ENCODE data around the gene BRD4.

Gene BRD4

DNA sequence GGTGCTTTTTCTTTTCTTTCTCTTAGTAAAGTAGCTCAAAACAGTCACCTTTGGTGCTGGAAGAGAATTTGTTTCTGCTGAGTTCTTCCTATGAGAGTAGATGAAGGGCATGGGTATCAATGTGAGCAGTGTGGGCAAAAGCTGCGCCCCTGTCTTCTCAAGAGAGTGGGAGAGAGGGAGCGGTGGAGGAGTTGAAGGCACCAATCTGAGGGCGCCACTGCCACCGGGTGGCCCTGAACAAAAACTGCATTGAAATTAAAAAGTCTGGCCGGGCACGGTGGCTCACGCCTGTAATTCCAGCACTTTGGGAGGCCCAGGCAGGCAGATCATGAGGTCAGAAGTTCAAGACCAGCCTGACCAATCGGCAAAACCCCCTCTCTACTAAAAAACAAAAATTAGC, 71.4 kb downstream of the BRD4 start:
- Mint-ChIP-seq H3K9me3 (ENCODE audit: low read depth) (no peaks in the 10 kb centered on the region), H3K27ac (no peak overlapping the region), H3K27me3 (no peaks in the 10 kb centered on the region), H3K4me3 (no peak overlapping the region), H3K4me1 (ENCODE audit: low read depth) (no peaks in the 10 kb centered on the region), H3K36me3 (peaks cover 3% of the 10 kb centered on the region)

- Mint-ChIP-seq H3K9me3 (ENCODE audit: low read depth) (no peaks in the 10 kb centered on the region), H3K4me1 (ENCODE audit: low read depth) (no peaks in the 10 kb centered on the region), H3K27ac (no peak overlapping the region), H3K4me3 (no peak overlapping the region), H3K27me3 (no peaks in the 10 kb centered on the region), H3K36me3 (peaks cover 3% of the 10 kb centered on the region)
Observed at GRCh38 chr19:15259907-15260306, 72.4 kb downstream of the BRD4 start.

DNA sequence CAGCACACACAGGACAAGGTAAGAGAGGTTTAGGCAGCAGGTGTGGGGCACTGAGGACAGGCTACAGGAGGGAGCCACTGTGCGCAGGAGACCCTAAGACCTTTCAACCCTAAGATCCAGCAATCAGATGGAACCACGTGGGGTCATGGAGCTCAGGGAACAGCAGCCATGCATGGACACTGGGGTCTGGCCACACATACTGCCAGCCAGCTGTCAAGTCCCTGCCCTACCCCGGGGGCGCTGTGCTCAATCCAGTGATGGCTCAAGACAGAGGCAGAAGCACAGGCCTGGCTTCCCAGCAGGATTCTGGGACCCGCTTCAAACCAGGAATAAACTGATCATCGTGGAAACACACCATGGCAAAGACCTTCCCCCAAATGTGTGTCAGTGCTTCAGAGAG, 74.6 kb downstream of the BRD4 start:
- Mint-ChIP-seq H3K27me3 (no peaks in the 10 kb centered on the region), H3K27ac (no peak overlapping the region), H3K4me1 (ENCODE audit: low read depth) (no peaks in the 10 kb centered on the region), H3K36me3 (peaks cover 3% of the 10 kb centered on the region), H3K4me3 (no peak overlapping the region), H3K9me3 (ENCODE audit: low read depth) (no peaks in the 10 kb centered on the region)

DNA sequence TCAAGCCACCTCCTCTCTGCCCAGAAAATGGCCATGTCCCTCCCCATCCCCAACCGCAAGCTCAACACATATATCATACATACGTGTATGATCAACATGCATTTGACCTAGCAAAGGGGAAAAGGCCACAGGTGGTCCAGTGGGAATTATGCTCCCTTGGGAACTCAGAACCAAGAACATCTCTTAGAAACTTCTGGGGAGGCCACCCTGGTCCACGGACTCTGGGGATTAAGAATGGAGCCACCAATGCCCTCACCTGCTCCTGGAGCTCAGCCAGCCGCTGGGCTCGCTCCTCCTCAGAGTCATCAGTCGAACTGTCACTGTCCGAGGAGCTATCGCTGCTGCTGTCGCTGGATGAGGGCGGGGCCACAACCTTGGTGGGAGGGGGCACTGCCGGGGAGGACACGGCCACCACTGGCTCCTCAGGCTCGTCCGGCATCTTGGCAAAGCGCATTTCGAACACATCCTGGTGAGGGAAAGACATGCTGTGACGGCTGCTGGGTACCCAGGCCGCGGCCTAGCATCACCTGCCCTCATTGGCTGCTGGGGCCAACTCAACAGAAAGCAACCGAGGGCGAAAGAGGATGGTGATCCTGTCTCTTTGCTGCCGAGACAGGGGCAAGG, 75.5 kb downstream of the BRD4 start:
- Mint-ChIP-seq H3K27ac (no peak overlapping the region), H3K27me3 (no peaks in the 10 kb centered on the region), H3K36me3 (peaks cover 3% of the 10 kb centered on the region), H3K4me3 (no peak overlapping the region), H3K4me1 (ENCODE audit: low read depth) (no peaks in the 10 kb centered on the region), H3K9me3 (ENCODE audit: low read depth) (no peaks in the 10 kb centered on the region)

DNA sequence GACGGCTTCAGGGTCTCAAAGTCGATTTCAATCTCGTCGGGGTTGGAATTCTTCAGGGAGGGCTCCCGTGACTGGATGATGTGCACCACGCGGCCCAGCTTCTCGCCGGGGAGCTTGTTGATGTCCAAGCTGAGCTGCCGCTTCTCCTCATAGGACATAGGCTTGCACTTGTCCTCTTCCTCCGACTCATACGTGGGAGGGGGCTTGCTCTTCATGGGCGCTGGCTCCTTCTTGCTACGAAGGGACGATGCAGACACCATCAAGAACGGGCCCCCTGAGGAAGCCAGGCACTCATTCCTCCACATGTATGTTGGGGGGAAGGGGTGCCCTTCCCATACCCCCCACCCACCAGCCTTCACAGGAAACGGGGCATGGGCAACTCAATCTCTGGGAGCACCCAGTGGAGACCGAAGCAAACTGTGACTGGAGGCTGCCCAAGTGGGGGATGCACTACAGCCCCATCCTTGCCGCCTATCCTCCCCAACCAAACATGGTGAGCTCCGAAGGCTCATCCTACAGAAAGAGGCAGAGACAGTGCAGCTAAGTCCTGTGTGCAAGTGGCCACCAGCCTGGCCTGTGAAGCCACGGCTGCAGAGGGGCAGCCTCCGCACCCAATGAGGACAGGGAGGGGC, 76.9 kb downstream of the BRD4 start:
- H3K4me3 Mint-ChIP-seq: no peak overlapping the region
- no peak overlapping the region for H3K27ac Mint-ChIP-seq
- H3K9me3 Mint-ChIP-seq (ENCODE audit: low read depth): no peaks in the 10 kb centered on the region
- no peaks in the 10 kb centered on the region for H3K27me3 Mint-ChIP-seq
- H3K36me3 Mint-ChIP-seq: no peaks in the 10 kb centered on the region
- H3K4me1 Mint-ChIP-seq (ENCODE audit: low read depth): no peaks in the 10 kb centered on the region

DNA sequence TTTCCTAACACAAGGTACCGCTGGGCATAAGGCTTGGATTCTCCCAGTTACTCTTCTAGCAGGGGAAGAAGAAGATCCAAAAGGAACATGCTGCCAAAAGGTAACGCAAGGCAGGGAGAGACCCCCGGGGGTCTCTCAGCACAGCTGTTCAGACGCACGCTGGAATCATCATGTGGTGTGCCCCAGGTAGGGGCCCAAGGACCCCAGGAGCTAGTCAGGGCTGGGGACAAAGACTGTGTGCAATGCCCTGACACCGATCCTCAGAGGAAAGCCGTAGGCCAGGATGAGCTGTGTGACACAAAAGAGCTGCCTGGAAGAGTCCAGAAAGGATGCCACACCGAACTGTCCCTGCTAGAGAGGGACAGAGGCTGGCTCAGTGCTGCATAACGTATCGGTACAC, 77.8 kb downstream of the BRD4 start:
- H3K36me3 Mint-ChIP-seq: no peaks in the 10 kb centered on the region
- H3K4me1 Mint-ChIP-seq (ENCODE audit: low read depth): no peaks in the 10 kb centered on the region
- H3K27ac Mint-ChIP-seq: no peak overlapping the region
- no peak overlapping the region for H3K4me3 Mint-ChIP-seq
- H3K27me3 Mint-ChIP-seq: no peaks in the 10 kb centered on the region
- H3K9me3 Mint-ChIP-seq (ENCODE audit: low read depth): no peaks in the 10 kb centered on the region

DNA sequence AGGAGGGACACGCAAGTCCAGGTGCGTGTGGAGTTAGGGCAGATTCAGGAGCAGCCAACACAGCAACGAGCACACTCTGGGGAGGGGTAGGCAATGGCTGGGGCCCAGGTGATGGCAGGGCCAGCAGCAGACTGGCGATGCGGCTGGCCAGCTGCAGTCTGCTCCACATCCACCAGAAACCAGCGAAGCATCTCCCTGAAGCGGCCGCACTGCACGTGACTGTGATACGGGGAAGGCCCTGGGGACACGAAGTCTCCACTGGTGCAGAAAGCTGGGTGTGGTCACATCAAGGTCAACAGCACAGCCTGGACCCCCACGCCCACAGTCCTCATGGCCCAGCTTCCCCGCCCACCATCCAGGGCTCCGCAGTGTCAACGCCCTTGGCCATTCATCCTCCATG, 78.8 kb downstream of the BRD4 start:
- no peaks in the 10 kb centered on the region for H3K36me3 Mint-ChIP-seq
- no peaks in the 10 kb centered on the region for H3K9me3 Mint-ChIP-seq (ENCODE audit: low read depth)
- H3K4me1 Mint-ChIP-seq (ENCODE audit: low read depth): no peaks in the 10 kb centered on the region
- H3K4me3 Mint-ChIP-seq: no peak overlapping the region
- no peaks in the 10 kb centered on the region for H3K27me3 Mint-ChIP-seq
- no peak overlapping the region for H3K27ac Mint-ChIP-seq

DNA sequence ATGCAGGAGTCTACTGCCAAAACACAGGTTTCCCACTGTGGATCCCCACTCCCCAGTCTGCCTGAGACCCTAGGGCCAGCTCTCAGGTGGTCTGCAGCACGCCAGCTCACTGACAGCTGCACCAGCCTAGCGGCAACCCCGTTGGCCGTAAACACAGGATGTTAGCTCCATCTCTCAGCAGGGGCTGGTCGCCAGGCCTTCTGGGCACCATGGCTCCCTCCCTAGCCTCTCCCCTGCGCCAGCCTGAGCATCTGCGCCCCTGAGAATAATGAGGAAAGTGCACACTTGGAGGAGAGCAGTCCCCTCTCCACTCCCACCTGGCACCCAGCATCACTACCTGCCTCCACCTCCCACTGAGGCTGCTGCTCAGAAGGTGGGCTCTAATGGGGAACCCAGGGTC, 79.3 kb downstream of the BRD4 start:
- H3K9me3 Mint-ChIP-seq (ENCODE audit: low read depth): no peaks in the 10 kb centered on the region
- H3K27me3 Mint-ChIP-seq: no peaks in the 10 kb centered on the region
- H3K4me3 Mint-ChIP-seq: no peak overlapping the region
- no peak overlapping the region for H3K27ac Mint-ChIP-seq
- H3K4me1 Mint-ChIP-seq (ENCODE audit: low read depth): no peaks in the 10 kb centered on the region
- no peaks in the 10 kb centered on the region for H3K36me3 Mint-ChIP-seq

- Mint-ChIP-seq H3K4me3 (no peak overlapping the region), H3K27me3 (no peaks in the 10 kb centered on the region), H3K4me1 (ENCODE audit: low read depth) (no peaks in the 10 kb centered on the region), H3K9me3 (ENCODE audit: low read depth) (no peaks in the 10 kb centered on the region), H3K36me3 (no peaks in the 10 kb centered on the region), H3K27ac (no peak overlapping the region)
Observed at GRCh38 chr19:15252398-15253018, 79.8 kb downstream of the BRD4 start.

DNA sequence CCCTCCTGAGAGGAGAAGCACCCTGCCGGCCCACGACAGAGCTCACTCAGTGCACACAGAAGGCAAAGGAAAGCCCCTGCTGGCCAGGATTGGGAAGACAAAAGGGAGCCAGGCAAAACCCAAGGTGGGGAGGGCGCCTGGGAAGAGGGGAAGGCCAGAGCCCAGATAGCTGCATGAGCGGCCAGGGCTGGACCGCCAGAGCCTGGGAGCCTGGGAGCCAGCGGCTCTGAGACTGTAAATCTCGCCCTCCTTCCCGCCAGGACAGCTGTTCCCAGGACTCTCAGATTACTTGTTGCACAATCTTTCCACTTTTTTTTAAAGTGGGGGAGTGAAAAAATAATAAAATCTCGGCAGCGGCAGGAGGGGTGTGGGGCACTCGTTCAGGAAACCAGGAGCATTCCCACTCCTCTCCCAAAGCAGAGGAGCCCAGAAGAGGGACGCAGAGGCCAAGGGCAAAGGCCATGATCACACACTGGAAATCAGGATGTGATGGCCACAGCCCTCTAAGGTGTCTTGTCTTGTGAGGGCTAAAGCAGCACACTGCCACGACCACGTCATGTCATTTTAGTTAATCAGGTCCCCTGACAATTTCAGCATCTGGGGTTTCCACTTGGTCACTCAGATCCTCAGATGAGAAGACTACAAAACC, 80.5 kb downstream of the BRD4 start:
- H3K4me3 Mint-ChIP-seq: no peak overlapping the region
- H3K36me3 Mint-ChIP-seq: no peaks in the 10 kb centered on the region
- H3K27ac Mint-ChIP-seq: no peak overlapping the region
- H3K27me3 Mint-ChIP-seq: no peaks in the 10 kb centered on the region
- no peaks in the 10 kb centered on the region for H3K9me3 Mint-ChIP-seq (ENCODE audit: low read depth)
- no peaks in the 10 kb centered on the region for H3K4me1 Mint-ChIP-seq (ENCODE audit: low read depth)

DNA sequence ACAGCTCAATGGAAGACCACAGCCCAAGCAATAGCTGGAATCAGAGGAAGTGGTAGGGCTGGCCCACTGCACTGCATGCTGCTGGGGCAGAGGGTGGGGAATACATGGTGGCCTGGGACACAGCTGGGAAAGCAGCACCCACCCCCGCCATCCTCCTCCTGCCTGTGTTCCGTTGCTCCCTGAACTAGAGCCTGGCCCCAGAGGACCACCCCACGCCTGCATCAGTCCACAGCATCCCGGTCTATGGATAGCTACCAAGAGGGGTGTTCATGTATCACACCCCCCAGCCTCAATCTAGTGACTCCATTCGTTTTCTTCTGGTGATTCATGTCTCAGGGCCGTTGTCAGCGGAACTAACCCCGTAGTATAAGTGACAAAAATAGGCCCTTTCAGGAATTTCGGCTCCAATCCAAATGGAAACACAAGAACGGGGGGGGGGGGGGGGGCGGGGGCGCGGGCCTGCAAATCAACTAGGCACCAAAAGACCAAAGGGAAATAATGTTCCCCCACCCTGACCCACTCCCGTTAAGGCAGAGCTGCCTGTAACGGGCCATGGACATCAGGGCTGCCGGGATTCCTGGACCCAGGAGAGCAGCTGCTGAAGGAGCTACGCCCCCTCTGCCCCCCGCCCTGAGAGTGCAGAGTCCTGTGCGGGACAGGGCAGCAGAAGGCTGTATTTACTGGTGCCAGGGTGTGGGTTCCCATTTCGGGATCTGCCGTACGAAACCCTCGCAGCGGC, 81.2 kb downstream of the BRD4 start:
- H3K4me3 Mint-ChIP-seq: no peak overlapping the region
- no peak overlapping the region for H3K27ac Mint-ChIP-seq
- no peaks in the 10 kb centered on the region for H3K4me1 Mint-ChIP-seq (ENCODE audit: low read depth)
- no peaks in the 10 kb centered on the region for H3K9me3 Mint-ChIP-seq (ENCODE audit: low read depth)
- H3K36me3 Mint-ChIP-seq: no peaks in the 10 kb centered on the region
- no peaks in the 10 kb centered on the region for H3K27me3 Mint-ChIP-seq

DNA sequence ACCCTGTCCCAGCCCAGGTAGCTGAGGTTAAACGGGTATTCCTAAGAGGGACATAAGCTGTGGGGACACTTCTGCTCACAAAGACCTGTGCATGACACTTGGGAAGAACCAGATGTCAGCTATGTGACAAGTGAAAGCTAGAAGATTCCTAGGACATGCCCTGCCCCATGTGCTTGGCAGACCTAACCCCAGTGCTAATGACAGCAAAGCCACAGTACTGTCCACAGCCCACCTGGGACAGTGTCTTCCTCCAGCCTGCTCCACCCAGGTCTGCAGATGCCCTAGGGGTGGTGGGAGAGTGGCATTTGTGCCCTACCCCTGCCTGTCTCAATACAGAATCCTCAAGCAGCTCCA, 81.7 kb downstream of the BRD4 start:
- H3K4me1 Mint-ChIP-seq (ENCODE audit: low read depth): no peaks in the 10 kb centered on the region
- no peak overlapping the region for H3K4me3 Mint-ChIP-seq
- H3K27me3 Mint-ChIP-seq: no peaks in the 10 kb centered on the region
- H3K27ac Mint-ChIP-seq: no peak overlapping the region
- H3K36me3 Mint-ChIP-seq: no peaks in the 10 kb centered on the region
- no peaks in the 10 kb centered on the region for H3K9me3 Mint-ChIP-seq (ENCODE audit: low read depth)

GRCh38 chr19:15249972-15250639, 82.2 kb downstream of the BRD4 start:
- Mint-ChIP-seq H3K36me3 (no peaks in the 10 kb centered on the region), H3K27ac (no peak overlapping the region), H3K27me3 (no peaks in the 10 kb centered on the region), H3K4me3 (no peak overlapping the region), H3K4me1 (ENCODE audit: low read depth) (no peaks in the 10 kb centered on the region), H3K9me3 (ENCODE audit: low read depth) (no peaks in the 10 kb centered on the region)

GRCh38 chr19:15249528-15249874, 82.8 kb downstream of the BRD4 start:
- Mint-ChIP-seq H3K9me3 (ENCODE audit: low read depth) (no peaks in the 10 kb centered on the region), H3K36me3 (no peaks in the 10 kb centered on the region), H3K4me1 (ENCODE audit: low read depth) (no peaks in the 10 kb centered on the region), H3K4me3 (no peak overlapping the region), H3K27me3 (no peaks in the 10 kb centered on the region), H3K27ac (no peak overlapping the region)
